Ishikawa (cell line): ENCODE measurements around the gene NAA40.

ENCODE experiments used
- CEBPB ChIP-seq: IDR thresholded peaks from 2 replicates; pipeline ENCODE4 v1.6.1; 2012
- CREB1 ChIP-seq: IDR thresholded peaks from 2 replicates; pipeline ENCODE4 v1.6.1; 2012; ENCODE audit warnings: low read depth
- EGR1 ChIP-seq: IDR thresholded peaks from 2 replicates; pipeline ENCODE4 v1.6.1; 2012
- EP300 ChIP-seq: IDR thresholded peaks from 2 replicates; pipeline ENCODE4 v1.6.1; 2012; ENCODE audit warnings: borderline replicate concordance
- FOXM1 ChIP-seq: IDR thresholded peaks from 2 replicates; pipeline ENCODE4 v1.6.1; 2012; ENCODE audit warnings: low read depth, borderline replicate concordance
- MAX ChIP-seq: IDR thresholded peaks from 2 replicates; pipeline ENCODE4 v1.6.1; 2012
- NFIC ChIP-seq: IDR thresholded peaks from 2 replicates; pipeline ENCODE4 v1.6.1; 2012
- RAD21 ChIP-seq: IDR thresholded peaks from 2 replicates; pipeline ENCODE4 v1.6.1; 2012; ENCODE audit warnings: low read depth
- TAF1 ChIP-seq: IDR thresholded peaks from 2 replicates; pipeline ENCODE4 v1.6.1; 2012; ENCODE audit warnings: low read depth, mild to moderate bottlenecking
- TCF12 ChIP-seq: IDR thresholded peaks from 2 replicates; pipeline ENCODE4 v1.6.1; 2012; ENCODE audit warnings: low read depth
- TEAD4 ChIP-seq: IDR thresholded peaks from 2 replicates; pipeline ENCODE4 v1.6.1; 2012
- USF1 ChIP-seq: IDR thresholded peaks from 2 replicates; pipeline ENCODE4 v1.6.1; 2012
- YY1 ChIP-seq: IDR thresholded peaks from 2 replicates; pipeline ENCODE4 v1.6.1; 2012; ENCODE audit warnings: low read depth
- ZBTB7A ChIP-seq: IDR thresholded peaks from 2 replicates; pipeline ENCODE4 v1.6.1; 2012; ENCODE audit warnings: low read depth
- TF ChIP-seq, protein P1 (sequence below): IDR thresholded peaks from 2 replicates; pipeline ENCODE4 v1.6.1; 2012; ENCODE audit warnings: low read depth, mild to moderate bottlenecking

NAA40 gene

DNA sequence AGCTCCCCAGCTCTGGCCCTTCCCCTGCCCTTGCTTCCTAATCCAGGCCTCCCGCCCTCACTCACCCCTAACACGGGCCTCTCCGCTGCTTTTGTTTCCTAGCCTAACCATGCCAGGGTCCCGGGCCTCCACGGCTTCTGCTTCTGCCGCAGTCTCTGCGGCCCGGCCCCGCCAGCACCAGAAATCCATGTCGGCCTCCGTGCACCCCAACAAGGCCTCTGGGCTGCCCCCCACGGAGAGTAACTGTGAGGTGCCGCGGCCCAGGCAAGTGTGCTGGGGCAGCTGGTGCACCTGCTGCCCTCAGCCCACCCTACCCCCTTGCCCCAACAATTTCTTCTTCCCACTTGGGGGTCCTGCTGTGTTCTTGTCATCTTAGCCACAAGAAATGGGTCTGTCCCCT is 34.9 kb upstream of the NAA40 start:
- TF ChIP-seq TCF12 (no peak), TAF1 (no peak), EGR1 (no peak), YY1 (no peak), TEAD4 (no peak), CREB1 (no peak), NFIC (no peak), FOXM1 (no peak)
- TF ChIP-seq, protein P1, sequence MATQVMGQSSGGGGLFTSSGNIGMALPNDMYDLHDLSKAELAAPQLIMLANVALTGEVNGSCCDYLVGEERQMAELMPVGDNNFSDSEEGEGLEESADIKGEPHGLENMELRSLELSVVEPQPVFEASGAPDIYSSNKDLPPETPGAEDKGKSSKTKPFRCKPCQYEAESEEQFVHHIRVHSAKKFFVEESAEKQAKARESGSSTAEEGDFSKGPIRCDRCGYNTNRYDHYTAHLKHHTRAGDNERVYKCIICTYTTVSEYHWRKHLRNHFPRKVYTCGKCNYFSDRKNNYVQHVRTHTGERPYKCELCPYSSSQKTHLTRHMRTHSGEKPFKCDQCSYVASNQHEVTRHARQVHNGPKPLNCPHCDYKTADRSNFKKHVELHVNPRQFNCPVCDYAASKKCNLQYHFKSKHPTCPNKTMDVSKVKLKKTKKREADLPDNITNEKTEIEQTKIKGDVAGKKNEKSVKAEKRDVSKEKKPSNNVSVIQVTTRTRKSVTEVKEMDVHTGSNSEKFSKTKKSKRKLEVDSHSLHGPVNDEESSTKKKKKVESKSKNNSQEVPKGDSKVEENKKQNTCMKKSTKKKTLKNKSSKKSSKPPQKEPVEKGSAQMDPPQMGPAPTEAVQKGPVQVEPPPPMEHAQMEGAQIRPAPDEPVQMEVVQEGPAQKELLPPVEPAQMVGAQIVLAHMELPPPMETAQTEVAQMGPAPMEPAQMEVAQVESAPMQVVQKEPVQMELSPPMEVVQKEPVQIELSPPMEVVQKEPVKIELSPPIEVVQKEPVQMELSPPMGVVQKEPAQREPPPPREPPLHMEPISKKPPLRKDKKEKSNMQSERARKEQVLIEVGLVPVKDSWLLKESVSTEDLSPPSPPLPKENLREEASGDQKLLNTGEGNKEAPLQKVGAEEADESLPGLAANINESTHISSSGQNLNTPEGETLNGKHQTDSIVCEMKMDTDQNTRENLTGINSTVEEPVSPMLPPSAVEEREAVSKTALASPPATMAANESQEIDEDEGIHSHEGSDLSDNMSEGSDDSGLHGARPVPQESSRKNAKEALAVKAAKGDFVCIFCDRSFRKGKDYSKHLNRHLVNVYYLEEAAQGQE: no peak

GRCh38 chr11:63904743-63905142 is 34.1 kb upstream of the NAA40 start:
- TF ChIP-seq ZBTB7A (no peak), RAD21 (no peak), EP300 (no peak), EGR1 (no peak), USF1 (no peak), MAX (no peak), FOXM1 (no peak), TEAD4 (no peak), TCF12 (no peak), CREB1 (no peak), CEBPB (no peak), NFIC (no peak), TAF1 (no peak), YY1 (no peak)
- TF ChIP-seq, protein P1: no peak

- TF ChIP-seq USF1: no peak
- TF ChIP-seq, protein P1: no peak
- TF ChIP-seq RAD21: no peak
- no peak for TF ChIP-seq TEAD4
- TF ChIP-seq ZBTB7A: no peak
- TF ChIP-seq MAX: no peak
- TF ChIP-seq CEBPB: no peak
Measured at GRCh38 chr11:63905179-63905578, 33.6 kb upstream of the NAA40 start.

GRCh38 chr11:63906087-63906486 is 32.7 kb upstream of the NAA40 start:
- TF ChIP-seq CREB1 (no peak), EGR1 (no peak), MAX (no peak), NFIC (no peak), TAF1 (no peak), RAD21 (no peak)
- TF ChIP-seq, protein P1: no peak
